WERI-Rb-1 (cell line): ENCODE measurements around the gene NDUFAF4.

Source experiments
- DNase-seq: peaks from one replicate; pipeline ENCODE4 v3.0.0-alpha.2; 2020
- H3K27ac ChIP-seq: fragments of 250-450 bp; sonication (Bioruptor Pico); 2 replicates; pipeline ENCODE4 v1.5.1; 2020; ENCODE audit warnings: mild to moderate bottlenecking, moderate library complexity
- H3K27me3 ChIP-seq: fragments of 250-450 bp; sonication (Bioruptor Pico); 2 replicates; pipeline ENCODE4 v1.5.1; 2021; ENCODE audit warnings: mild to moderate bottlenecking, low read depth, moderate library complexity; ENCODE audit not compliant: insufficient read depth, severe bottlenecking
- H3K36me3 ChIP-seq: fragments of 250-450 bp; sonication (Bioruptor Pico); 2 replicates; pipeline ENCODE4 v1.5.1; 2020; ENCODE audit warnings: mild to moderate bottlenecking, moderate library complexity
- H3K4me3 ChIP-seq: 2 replicates; pipeline ENCODE4 v1.5.1; 2011; ENCODE audit warnings: low read depth, mild to moderate bottlenecking, control low read depth, low read length
- H3K9me3 ChIP-seq: fragments of 250-450 bp; sonication (Bioruptor Pico); 2 replicates; pipeline ENCODE4 v1.5.1; 2021; ENCODE audit warnings: mild to moderate bottlenecking, moderate library complexity; ENCODE audit not compliant: severe bottlenecking
- CTCF ChIP-seq: IDR thresholded peaks from 2 replicates; pipeline ENCODE4 v1.5.1; 2011; ENCODE audit warnings: low read depth, mild to moderate bottlenecking, control low read depth, inconsistent platforms, low read length

Gene NDUFAF4

GRCh38 chr6:96897396-96898240 is at the start of gene NDUFAF4:
NDUFAF4 (minus strand) TSS chr6:96897891; CDS start chr6:96897801, 90 bp downstream.
- peak; percentile 96 for DNase-seq
- H3K27ac ChIP-seq = peak within 1 kb of the TSS; percentile 82
- TF ChIP-seq CTCF = peak; percentile 83
- peaks cover 33% of the 10 kb centered on the region for H3K36me3 ChIP-seq
- peak within 1 kb of the TSS; percentile 69 for H3K4me3 ChIP-seq
- no peaks in the 10 kb centered on the region for H3K27me3 ChIP-seq
- no peaks in the 10 kb centered on the region for H3K9me3 ChIP-seq

- Histone ChIP-seq H3K9me3 (no peaks in the 10 kb centered on the region), H3K27ac (no peak overlapping the region), H3K4me3 (no peak overlapping the region), H3K27me3 (no peaks in the 10 kb centered on the region), H3K36me3 (no peaks in the 10 kb centered on the region)
- TF ChIP-seq CTCF = no peak
- no peak for DNase-seq
Measured at GRCh38 chr6:96947055-96947454, 49.4 kb upstream of the NDUFAF4 start.

GRCh38 chr6:96943555-96944215 is 46.0 kb upstream of the NDUFAF4 start:
- no peak for DNase-seq
- H3K4me3 ChIP-seq = no peak overlapping the region
- H3K27me3 ChIP-seq = no peaks in the 10 kb centered on the region
- no peaks in the 10 kb centered on the region for H3K36me3 ChIP-seq
- TF ChIP-seq CTCF = no peak
- no peaks in the 10 kb centered on the region for H3K9me3 ChIP-seq
- no peak overlapping the region for H3K27ac ChIP-seq

DNA sequence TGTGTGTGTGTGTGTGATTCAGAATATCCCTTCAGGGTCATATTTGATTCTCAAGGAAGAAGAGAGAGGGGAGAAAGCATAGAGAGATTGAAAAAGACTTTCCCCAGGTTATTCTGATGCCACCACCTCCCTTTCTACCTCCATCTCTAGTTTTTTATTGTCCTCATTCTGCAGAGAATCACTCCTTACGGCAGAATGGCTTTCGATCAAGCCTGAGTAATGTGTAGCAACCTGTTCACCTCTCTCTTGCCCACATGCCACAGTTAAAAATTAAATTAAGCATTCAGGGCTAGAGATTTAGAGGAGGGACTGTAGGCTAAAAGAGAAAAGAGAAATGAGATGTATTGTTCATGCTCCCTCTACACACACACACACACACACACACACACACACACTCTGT is 45.0 kb upstream of the NDUFAF4 start:
- DNase-seq = no peak
- no peak overlapping the region for H3K4me3 ChIP-seq
- no peaks in the 10 kb centered on the region for H3K36me3 ChIP-seq
- no peak overlapping the region for H3K27ac ChIP-seq
- H3K9me3 ChIP-seq = no peaks in the 10 kb centered on the region
- no peaks in the 10 kb centered on the region for H3K27me3 ChIP-seq
- no peak for TF ChIP-seq CTCF

DNA sequence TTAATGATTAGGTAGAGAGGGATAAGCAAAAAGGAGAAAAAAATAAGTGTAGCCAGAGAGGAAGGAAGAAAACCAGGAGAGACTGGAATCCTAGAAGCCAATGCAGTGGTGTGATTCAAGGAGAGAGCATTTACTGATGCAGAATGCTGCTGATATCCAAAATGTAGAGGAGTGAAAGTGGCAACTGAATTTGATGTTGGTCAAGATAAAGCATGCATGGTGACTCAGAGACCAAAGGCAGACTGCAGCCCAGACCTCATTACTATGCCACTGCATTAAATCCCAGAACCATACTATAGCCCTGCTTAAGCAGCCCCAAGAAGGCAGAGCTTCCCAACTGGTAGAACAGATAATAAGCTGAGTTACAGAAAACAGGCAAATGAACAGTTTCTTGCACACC is 42.6 kb upstream of the NDUFAF4 start:
- H3K27ac ChIP-seq = no peak overlapping the region
- H3K4me3 ChIP-seq = no peak overlapping the region
- H3K36me3 ChIP-seq = no peaks in the 10 kb centered on the region
- DNase-seq = no peak
- H3K9me3 ChIP-seq = no peaks in the 10 kb centered on the region
- H3K27me3 ChIP-seq = no peaks in the 10 kb centered on the region
- no peak for TF ChIP-seq CTCF
